ENCODE results near the gene DCTN3. TPM values are rescaled to one million over a fixed set of nuclear protein-coding genes. Genes with fewer than 3 reads are reported as not detected.

The DCTN3 gene
- total and polyA plus RNA-seq, 4 donors = 39.8 to 86.3 (median 70.3) TPM

DNA sequence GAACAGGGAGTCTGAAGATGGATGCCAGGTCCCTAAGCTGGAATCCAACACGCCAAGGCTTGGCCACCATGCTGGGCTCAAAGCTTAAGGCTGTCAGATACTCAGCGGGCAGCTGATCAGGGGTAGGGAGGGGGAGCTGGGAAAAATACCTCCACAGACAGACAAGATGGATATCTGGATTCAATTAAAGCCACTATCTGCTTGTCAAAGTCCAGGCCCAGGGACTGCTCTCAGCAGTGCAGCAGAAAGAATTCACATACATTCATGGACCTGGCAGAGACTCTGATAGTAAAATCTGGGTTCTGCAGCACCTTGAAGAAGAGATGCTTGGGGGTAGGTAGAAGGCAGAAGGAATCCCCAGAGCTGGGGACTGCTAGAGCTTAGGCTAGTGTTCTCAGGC is 5.2 kb downstream of the DCTN3 start:
- Histone ChIP-seq H3K4me1 (ENCODE audit: control insufficient read depth in 5 of 5, insufficient read depth in 5 of 5, low read length in 5 of 5) (peaks cover 4 to 28% (median 12%) of the 10 kb centered on the region in 5 donors), H3K27me3 (ENCODE audit: control insufficient read depth in 3 of 3, insufficient read depth in 3 of 3, low read length in 2 of 3) (no peaks in the 10 kb centered on the region), H3K27ac (ENCODE audit: low read depth in 1 of 2, low read length in 1 of 2) (no peak overlapping the region), H3K9ac (ENCODE audit: insufficient read depth in 1 of 2, low read length in 2 of 2) (no peak overlapping the region), H3K4me3 (no peak overlapping the region), H3K9me3 (ENCODE audit: control insufficient read depth in 4 of 4, insufficient read depth in 3 of 4, low read length in 3 of 4) (no peaks in the 10 kb centered on the region), H3K36me3 (ENCODE audit: control insufficient read depth in 4 of 4, insufficient read depth in 4 of 4, low read length in 4 of 4) (peaks cover 5 to 33% (median 25%) of the 10 kb centered on the region in 4 donors)
- 97 to 98% methylated on average over 2 of the region's 2 CpGs for WGBS, 2 donors
- no peak for DNase-seq
- ATAC-seq (ENCODE audit: insufficient read depth, low FRiP score) = no peak
- TF ChIP-seq, protein P1, sequence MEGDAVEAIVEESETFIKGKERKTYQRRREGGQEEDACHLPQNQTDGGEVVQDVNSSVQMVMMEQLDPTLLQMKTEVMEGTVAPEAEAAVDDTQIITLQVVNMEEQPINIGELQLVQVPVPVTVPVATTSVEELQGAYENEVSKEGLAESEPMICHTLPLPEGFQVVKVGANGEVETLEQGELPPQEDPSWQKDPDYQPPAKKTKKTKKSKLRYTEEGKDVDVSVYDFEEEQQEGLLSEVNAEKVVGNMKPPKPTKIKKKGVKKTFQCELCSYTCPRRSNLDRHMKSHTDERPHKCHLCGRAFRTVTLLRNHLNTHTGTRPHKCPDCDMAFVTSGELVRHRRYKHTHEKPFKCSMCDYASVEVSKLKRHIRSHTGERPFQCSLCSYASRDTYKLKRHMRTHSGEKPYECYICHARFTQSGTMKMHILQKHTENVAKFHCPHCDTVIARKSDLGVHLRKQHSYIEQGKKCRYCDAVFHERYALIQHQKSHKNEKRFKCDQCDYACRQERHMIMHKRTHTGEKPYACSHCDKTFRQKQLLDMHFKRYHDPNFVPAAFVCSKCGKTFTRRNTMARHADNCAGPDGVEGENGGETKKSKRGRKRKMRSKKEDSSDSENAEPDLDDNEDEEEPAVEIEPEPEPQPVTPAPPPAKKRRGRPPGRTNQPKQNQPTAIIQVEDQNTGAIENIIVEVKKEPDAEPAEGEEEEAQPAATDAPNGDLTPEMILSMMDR (IDR thresholded peaks at IDR 0.05; ENCODE audit: control extremely low read depth, extremely low read depth) = no peak

DNA sequence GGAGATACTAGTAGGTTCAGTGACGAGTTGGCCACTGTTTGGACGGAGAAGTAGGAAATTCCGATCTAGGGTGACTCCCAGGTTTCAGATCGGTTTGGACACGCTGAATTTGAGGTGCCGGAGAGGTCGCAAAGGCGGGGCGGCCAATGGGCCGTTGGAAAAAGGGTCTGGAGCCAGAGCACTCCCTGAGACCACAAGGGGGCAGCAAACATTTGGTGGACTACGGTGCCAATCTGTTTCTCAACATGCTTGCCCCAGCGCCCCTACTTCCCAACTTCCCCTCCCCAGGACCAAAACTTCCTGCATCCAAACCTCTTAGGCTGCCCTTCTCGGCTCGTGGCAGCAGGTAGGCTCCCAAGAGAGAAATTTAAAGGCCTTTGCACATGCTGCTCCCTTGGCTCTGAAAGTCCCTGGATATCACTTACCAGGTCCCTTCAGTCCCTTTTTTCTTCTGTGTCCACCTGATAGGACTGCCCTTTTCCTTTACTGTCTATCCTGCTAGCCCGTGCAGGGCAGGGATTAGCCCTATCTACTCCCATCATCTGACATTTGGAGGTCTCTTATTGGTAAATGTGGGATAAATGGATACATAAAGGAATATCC is 7.4 kb downstream of the DCTN3 start:
- WGBS, 2 donors = 1 to 2% methylated on average over 15 of the region's 15 CpGs
- H3K27me3 ChIP-seq (ENCODE audit: control insufficient read depth in 3 of 3, insufficient read depth in 3 of 3, low read length in 2 of 3) = no peaks in the 10 kb centered on the region
- ATAC-seq (ENCODE audit: insufficient read depth, low FRiP score) = peak; percentile 63
- H3K4me3 ChIP-seq = no peak overlapping the region
- TF ChIP-seq, protein P1 (IDR thresholded peaks at IDR 0.05; ENCODE audit: control extremely low read depth, extremely low read depth) = peak; percentile 74
- H3K27ac ChIP-seq (ENCODE audit: low read depth in 1 of 2, low read length in 1 of 2) = no peak overlapping the region
- peaks cover 3 to 20% (median 8%) of the 10 kb centered on the region in 5 donors for H3K4me1 ChIP-seq (ENCODE audit: control insufficient read depth in 5 of 5, insufficient read depth in 5 of 5, low read length in 5 of 5)
- peaks cover 5 to 31% (median 22%) of the 10 kb centered on the region in 4 donors for H3K36me3 ChIP-seq (ENCODE audit: control insufficient read depth in 4 of 4, insufficient read depth in 4 of 4, low read length in 4 of 4)
- H3K9ac ChIP-seq (ENCODE audit: insufficient read depth in 1 of 2, low read length in 2 of 2) = no peak overlapping the region
- DNase-seq = peak; percentile 82 to 88 (median 86)
- no peaks in the 10 kb centered on the region for H3K9me3 ChIP-seq (ENCODE audit: control insufficient read depth in 4 of 4, insufficient read depth in 3 of 4, low read length in 3 of 4)

DNA sequence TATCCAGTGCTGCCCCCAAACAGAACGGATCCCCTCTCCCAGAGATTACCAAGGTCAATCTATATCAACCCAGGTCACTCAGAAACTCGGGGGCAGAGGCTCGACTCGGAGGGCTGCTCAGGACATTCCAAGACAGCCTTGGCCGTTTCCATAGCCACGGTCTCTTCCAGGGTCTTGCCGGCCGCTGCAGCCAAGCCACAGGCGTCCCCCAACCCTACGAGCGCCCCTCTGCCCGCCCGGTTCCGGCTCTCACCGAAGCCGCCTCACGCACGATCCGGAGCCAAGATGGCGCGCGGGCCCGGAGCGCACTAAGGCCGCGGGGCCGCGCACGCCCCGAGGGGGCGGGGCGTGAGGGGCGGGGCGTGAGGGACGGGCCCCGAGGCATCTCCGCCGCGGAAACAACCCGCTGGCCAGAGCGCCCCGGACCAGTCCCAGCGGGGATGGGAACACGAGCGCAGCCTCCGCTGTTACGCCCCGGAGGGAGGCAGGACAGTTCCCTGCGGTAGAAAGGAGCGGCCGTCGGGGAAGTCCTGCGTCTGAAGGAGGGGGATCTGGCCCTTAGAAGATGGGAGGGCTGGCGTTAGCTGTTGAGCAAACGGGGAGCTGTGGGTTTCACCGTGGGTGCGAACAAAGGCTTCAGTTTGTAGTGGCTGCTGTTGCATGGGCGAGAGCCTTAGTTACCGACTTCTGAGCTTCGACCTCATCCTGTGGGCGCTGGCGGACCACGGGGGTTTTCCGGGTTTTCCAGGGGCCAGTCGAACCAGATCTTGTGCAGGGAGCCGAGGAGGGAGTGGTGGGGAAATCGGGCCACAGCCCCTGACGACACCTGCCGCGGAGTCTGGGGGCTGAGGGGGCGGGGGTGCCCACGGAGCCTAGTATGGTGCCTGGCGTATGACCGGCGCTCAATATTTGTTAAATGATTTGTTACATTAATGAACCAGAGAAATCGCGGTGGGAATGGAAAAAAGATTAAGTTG is 8.2 kb downstream of the DCTN3 start, which contains the start of gene RPP25L:
Gene RPP25L, minus strand, starts transcription at position 287 of the 977 bp plus-strand sequence. CDS start 801 bp downstream, outside the sequence.
- Histone ChIP-seq H3K4me3 (peak within 1 kb of the TSS; percentile 80), H3K4me1 (ENCODE audit: control insufficient read depth in 5 of 5, insufficient read depth in 5 of 5, low read length in 5 of 5) (peaks cover 3 to 20% (median 8%) of the 10 kb centered on the region in 5 donors), H3K36me3 (ENCODE audit: control insufficient read depth in 4 of 4, insufficient read depth in 4 of 4, low read length in 4 of 4) (peaks cover 3 to 24% (median 18%) of the 10 kb centered on the region in 4 donors), H3K9ac (ENCODE audit: insufficient read depth in 1 of 2, low read length in 2 of 2) (peak within 1 kb of the TSS; percentile 76 to 89), H3K27ac (ENCODE audit: low read depth in 1 of 2, low read length in 1 of 2) (peak within 1 kb of the TSS; percentile 87 to 91), H3K9me3 (ENCODE audit: control insufficient read depth in 4 of 4, insufficient read depth in 3 of 4, low read length in 3 of 4) (no peaks in the 10 kb centered on the region), H3K27me3 (ENCODE audit: control insufficient read depth in 3 of 3, insufficient read depth in 3 of 3, low read length in 2 of 3) (no peaks in the 10 kb centered on the region)
- ATAC-seq (ENCODE audit: insufficient read depth, low FRiP score) (peak; percentile 98), DNase-seq (peak; percentile 89 to 95 (median 92))
- TF ChIP-seq, protein P1 (IDR thresholded peaks at IDR 0.05; ENCODE audit: control extremely low read depth, extremely low read depth) = no peak
- WGBS, 2 donors = 1% methylated on average over 77 of the region's 77 CpGs

Measured in lung (tissue), 12 donors.